Measurements from ENCODE around the gene APELA. TPM values are rescaled to one million over a fixed set of nuclear protein-coding genes. Genes with fewer than 3 reads are reported as not detected.

Gene APELA
- total RNA-seq, 6 experiments from 2014 or later = not detected

DNA sequence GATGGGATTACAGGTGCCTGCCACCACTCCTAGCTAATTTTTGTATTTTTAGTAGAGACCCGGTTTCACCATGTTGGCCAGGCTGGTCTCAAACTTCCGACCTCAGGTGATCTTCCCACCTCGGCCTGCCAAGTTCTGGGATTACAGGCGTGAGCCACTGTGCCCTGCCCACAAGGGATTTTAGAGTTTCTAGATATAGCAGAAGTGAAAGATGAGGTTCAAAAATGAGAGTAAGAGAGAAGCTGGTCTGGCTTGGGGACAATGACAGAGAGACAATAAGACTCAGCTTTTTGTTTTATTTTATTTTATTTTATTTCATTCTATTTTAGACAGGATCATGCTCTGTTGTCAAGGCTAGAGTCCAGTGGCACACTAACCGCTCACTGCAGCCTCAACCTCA, 69.8 kb downstream of the APELA start:
- Histone ChIP-seq H3K27me3 (no peaks in the 10 kb centered on the region), H3K36me3 (no peaks in the 10 kb centered on the region), H3K27ac (no peak overlapping the region), H3K4me3 (no peak overlapping the region), H3K4me1 (no peaks in the 10 kb centered on the region), H3K9me3 (no peaks in the 10 kb centered on the region)
- WGBS (ENCODE audit: insufficient coverage, low coverage, low lambda C conversion rate, missing lambda C conversion rate) = 80% methylated on average over 4 of the region's 5 CpGs
- intact Hi-C loops (cut with DNase I) = no loop called here
- ATAC-seq = no peak
- no peak for DNase-seq
- TF ChIP-seq, protein P1, sequence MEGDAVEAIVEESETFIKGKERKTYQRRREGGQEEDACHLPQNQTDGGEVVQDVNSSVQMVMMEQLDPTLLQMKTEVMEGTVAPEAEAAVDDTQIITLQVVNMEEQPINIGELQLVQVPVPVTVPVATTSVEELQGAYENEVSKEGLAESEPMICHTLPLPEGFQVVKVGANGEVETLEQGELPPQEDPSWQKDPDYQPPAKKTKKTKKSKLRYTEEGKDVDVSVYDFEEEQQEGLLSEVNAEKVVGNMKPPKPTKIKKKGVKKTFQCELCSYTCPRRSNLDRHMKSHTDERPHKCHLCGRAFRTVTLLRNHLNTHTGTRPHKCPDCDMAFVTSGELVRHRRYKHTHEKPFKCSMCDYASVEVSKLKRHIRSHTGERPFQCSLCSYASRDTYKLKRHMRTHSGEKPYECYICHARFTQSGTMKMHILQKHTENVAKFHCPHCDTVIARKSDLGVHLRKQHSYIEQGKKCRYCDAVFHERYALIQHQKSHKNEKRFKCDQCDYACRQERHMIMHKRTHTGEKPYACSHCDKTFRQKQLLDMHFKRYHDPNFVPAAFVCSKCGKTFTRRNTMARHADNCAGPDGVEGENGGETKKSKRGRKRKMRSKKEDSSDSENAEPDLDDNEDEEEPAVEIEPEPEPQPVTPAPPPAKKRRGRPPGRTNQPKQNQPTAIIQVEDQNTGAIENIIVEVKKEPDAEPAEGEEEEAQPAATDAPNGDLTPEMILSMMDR (IDR thresholded peaks at IDR 0.05) = no peak
- TF ChIP-seq POLR2A (IDR thresholded peaks at IDR 0.05) = no peak

Other genes starting within 250 kb of the APELA start
- under 1 TPM in 1 of 6 experiments, not detected in 5; 0.71 TPM for gene SMIM31, start 123.0 kb upstream of the APELA start, total RNA-seq
- under 1 TPM in 3 of 6 experiments, not detected in 3; 0.24 to 0.37 (median 0.35) TPM for gene TRIM61, start 100.5 kb downstream of the APELA start, total RNA-seq
- not detected for gene TRIM60, start 154.8 kb downstream of the APELA start, total RNA-seq
- gene TRIM75, start 176.7 kb downstream of the APELA start, total RNA-seq = not detected
- 10 to 100 TPM; 16.2 to 40.0 (median 23.3) TPM for gene TMEM192, start 235.7 kb downstream of the APELA start, total RNA-seq